ENCODE measurements around the gene KLC1.

Gene KLC1

GRCh38 chr14:103725001-103725682 is 96.1 kb downstream of the KLC1 start:
- no peak for DNase-seq

GRCh38 chr14:103725739-103726395 is 96.9 kb downstream of the KLC1 start:
- no peak for DNase-seq

GRCh38 chr14:103726474-103726873 is 97.5 kb downstream of the KLC1 start:
- DNase-seq, result no peak

- no peak for DNase-seq
Observed at GRCh38 chr14:103727313-103727980, 98.4 kb downstream of the KLC1 start.

GRCh38 chr14:103728141-103728540 is 99.1 kb downstream of the KLC1 start:
- DNase-seq, result no peak

- no peak for DNase-seq
Observed at GRCh38 chr14:103728721-103729120, 99.7 kb downstream of the KLC1 start.

GRCh38 chr14:103729496-103730448 is 100.8 kb downstream of the KLC1 start:
- no peak for DNase-seq

- no peak for DNase-seq
Observed at GRCh38 chr14:103730490-103731035, 101.6 kb downstream of the KLC1 start.

GRCh38 chr14:103731481-103731880 is 102.5 kb downstream of the KLC1 start:
- DNase-seq, result no peak

GRCh38 chr14:103731916-103732867 is 103.2 kb downstream of the KLC1 start:
- no peak for DNase-seq

- no peak for DNase-seq
Observed at GRCh38 chr14:103732868-103733620, 104.0 kb downstream of the KLC1 start.

GRCh38 chr14:103733651-103734050 is 104.6 kb downstream of the KLC1 start:
- no peak for DNase-seq

- no peak for DNase-seq
Observed at GRCh38 chr14:103734081-103734888, 105.3 kb downstream of the KLC1 start.

GRCh38 chr14:103735022-103735421 is 106.0 kb downstream of the KLC1 start:
- DNase-seq, result no peak

GRCh38 chr14:103735439-103735814 is 106.4 kb downstream of the KLC1 start:
- no peak for DNase-seq

- no peak for DNase-seq
Observed at GRCh38 chr14:103735815-103736545, 107.0 kb downstream of the KLC1 start.

- DNase-seq, result no peak
Observed at GRCh38 chr14:103736546-103737431, 107.8 kb downstream of the KLC1 start.

- DNase-seq, result no peak
Observed at GRCh38 chr14:103737432-103738045, 108.5 kb downstream of the KLC1 start.

All from NCI-H748 treated with DMSO at 0.1 percent for 48 hours (cell line).